K562 treated with DMSO at 1 percent for 24 hours (cell line): Measurements from ENCODE around the gene N4BP2L2. TPM values are rescaled to one million over a fixed set of nuclear protein-coding genes. Genes with fewer than 3 reads are reported as not detected.

Experiments
- total RNA-seq: library from RNA; unstranded; fragments of 300-600 nt; gene quantifications from 2 replicates; pipeline ENCODE4 v1.2.3, GENCODE V29; 2022; ENCODE audit warnings: low read depth; ENCODE audit not compliant: insufficient read depth

Gene N4BP2L2
- 13.9 and 14.8 TPM in 2 replicates for total RNA-seq

GRCh38 chr13:32538621-32539246, at the start of gene N4BP2L2:
TSS of gene N4BP2L2 (minus strand) at chr13:32538795. CDS start at chr13:32537027, 1,768 bp downstream.

DNA sequence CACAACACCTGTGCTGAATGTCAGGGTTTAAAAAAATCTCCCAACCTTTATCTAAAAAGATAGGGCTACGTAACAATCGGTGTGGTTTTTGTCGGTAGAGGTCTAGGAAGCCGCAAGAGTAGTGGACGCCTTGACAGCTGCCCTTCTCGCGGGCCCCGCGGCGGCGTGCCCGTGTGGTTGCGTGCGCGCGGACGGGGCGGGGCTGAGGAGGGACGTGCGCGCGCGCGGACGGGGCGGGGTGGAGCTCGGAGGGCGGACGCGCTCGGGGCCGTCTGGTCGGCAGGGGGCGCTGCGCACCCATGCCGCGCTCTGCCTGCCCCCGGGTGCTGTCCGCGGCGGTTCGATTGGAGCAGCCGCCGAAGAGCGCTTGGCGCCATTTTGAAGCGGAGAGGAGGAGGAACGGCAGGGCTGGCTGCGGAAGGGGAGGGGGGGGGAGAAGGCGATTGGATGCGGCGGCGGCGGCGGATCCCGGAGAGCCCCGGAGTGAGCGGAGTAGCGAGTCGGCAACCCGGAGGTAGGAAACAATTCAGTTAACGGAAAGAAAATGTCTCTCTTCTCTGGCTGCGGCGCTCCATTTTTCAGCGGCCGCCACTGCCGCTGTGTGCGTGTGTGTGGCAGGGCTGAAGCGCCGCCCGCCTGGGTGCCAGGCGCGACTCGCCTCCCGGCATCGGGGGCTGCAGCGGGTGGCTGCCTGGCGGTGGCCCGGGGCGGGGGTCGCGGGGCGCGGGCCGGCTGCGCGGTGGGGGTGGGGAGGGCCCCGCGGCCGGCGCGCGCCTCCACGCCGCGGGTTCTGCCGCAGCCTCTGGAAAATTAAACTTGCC, 47.7 kb upstream of the N4BP2L2 start, which contains the start of gene PDS5B:
TSS of gene PDS5B (plus strand) at position 373 of the 821 bp plus-strand sequence. CDS start 62,321 bp downstream, outside the sequence.

DNA sequence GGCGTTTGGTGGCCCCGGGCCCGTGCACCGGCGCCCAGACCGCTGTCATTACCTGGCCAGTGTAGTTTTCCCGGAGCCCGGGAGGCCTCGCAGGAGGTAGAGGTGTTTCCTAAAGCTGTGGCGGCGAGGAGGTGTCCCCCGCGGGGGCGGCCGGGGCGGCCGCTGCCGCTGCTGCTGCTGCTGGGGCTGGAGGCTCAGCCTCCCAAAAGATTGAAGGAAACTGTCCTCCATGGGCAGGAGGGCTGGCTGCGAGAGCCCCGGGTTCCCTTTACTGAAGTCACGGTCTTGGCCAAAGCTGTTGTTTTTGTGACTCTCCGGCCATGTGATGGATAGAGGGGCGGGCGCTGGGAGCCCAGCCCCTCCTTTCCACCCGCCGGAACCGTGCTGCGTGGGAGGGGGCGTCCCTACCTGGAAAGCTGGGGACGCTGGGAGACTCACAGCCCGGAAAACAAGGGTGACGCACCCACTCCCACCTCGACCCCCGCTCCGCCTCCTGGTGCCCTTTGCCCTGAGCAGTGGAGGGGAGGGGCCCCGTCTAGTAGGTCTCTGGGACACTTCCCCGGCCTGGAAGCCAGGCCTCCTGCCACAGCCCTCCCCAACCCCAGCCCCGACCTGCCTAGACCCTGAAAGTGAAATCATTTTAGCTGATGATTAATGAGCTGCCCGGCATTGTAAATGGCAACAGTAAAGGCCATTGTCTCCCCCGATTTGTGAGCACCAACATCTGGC, 110.6 kb downstream of the N4BP2L2 start, which contains the start of gene N4BP2L1:
TSS of gene N4BP2L1 (minus strand) at position 279 of the 729 bp plus-strand sequence. CDS start at position 231, 48 bp downstream.

Other genes starting within 250 kb of the N4BP2L2 start
- gene ZAR1L, start 223.4 kb downstream of the N4BP2L2 start, total RNA-seq: not detected in 2 replicates
- gene BRCA2, start 223.3 kb downstream of the N4BP2L2 start, total RNA-seq: 2.6 and 3.9 TPM in 2 replicates
- not detected in 2 replicates for gene N4BP2L1, start 110.7 kb downstream of the N4BP2L2 start, total RNA-seq
- 7.2 and 7.7 TPM in 2 replicates for gene PDS5B, start 47.7 kb upstream of the N4BP2L2 start, total RNA-seq